Measurements from ENCODE around the gene DLL3.

Gene DLL3

GRCh38 chr19:39498798-39499642 lies at the start of gene DLL3:
TSS of gene DLL3 (plus strand) at chr19:39498947. CDS start at chr19:39498975, 28 bp downstream.
- TF ChIP-seq, protein P1, sequence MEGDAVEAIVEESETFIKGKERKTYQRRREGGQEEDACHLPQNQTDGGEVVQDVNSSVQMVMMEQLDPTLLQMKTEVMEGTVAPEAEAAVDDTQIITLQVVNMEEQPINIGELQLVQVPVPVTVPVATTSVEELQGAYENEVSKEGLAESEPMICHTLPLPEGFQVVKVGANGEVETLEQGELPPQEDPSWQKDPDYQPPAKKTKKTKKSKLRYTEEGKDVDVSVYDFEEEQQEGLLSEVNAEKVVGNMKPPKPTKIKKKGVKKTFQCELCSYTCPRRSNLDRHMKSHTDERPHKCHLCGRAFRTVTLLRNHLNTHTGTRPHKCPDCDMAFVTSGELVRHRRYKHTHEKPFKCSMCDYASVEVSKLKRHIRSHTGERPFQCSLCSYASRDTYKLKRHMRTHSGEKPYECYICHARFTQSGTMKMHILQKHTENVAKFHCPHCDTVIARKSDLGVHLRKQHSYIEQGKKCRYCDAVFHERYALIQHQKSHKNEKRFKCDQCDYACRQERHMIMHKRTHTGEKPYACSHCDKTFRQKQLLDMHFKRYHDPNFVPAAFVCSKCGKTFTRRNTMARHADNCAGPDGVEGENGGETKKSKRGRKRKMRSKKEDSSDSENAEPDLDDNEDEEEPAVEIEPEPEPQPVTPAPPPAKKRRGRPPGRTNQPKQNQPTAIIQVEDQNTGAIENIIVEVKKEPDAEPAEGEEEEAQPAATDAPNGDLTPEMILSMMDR (IDR thresholded peaks at IDR 0.05) = no peak

DNA sequence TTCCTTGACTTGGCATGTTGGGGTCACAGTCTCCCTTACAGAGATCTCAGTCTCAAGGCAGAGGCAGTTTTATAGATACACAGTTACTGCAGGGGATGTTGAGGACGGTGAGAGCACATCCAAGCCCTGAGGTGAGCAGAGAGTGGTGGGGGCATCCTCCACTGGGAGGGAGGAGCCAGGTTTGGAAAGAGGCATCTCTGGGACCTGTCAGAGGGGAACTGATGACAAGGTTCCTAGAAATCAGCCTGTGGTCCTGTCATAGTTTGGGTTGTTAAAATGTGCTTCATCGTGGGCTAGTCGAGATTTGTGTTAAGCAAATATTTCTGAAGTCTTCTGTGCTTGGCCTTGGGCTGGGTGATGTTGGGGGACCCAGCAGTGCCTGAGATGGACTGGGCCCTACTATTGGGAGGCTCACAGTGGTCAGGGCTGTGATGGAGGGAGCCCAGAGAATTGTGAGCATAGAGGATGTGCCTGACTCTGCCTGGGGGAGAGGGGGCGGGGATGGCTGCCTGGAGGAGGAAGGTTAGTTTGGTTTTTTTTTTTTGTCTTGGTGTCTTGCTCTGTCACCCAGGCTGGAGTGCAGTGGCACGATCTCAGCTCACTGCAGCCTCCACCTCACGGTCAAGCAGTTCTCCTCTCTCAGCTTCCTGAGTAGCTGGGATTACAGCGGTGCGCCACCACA lies 49.5 kb upstream of the DLL3 start:
- TF ChIP-seq, protein P1 (IDR thresholded peaks at IDR 0.05) = no peak

DNA sequence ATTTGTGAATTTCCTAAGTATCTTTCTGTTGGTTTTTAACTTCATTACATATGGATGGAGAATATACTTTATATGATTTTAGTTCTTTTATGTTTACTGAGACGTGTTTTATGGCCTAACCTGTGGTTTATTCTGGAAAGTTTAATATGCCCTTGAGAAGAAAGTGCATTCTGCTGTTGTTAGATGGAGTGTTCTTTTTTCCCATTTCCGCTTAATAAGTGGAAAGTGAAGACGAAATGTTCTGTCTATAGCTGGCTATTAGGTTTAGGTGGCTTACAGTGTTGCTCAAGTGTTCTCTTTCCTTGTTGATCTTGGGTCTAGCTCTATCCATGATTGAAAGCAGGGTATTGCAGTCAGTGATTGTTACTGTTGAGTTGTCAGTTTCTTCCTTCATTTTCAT lies 35.3 kb upstream of the DLL3 start:
- TF ChIP-seq, protein P1 (IDR thresholded peaks at IDR 0.05) = no peak

DNA sequence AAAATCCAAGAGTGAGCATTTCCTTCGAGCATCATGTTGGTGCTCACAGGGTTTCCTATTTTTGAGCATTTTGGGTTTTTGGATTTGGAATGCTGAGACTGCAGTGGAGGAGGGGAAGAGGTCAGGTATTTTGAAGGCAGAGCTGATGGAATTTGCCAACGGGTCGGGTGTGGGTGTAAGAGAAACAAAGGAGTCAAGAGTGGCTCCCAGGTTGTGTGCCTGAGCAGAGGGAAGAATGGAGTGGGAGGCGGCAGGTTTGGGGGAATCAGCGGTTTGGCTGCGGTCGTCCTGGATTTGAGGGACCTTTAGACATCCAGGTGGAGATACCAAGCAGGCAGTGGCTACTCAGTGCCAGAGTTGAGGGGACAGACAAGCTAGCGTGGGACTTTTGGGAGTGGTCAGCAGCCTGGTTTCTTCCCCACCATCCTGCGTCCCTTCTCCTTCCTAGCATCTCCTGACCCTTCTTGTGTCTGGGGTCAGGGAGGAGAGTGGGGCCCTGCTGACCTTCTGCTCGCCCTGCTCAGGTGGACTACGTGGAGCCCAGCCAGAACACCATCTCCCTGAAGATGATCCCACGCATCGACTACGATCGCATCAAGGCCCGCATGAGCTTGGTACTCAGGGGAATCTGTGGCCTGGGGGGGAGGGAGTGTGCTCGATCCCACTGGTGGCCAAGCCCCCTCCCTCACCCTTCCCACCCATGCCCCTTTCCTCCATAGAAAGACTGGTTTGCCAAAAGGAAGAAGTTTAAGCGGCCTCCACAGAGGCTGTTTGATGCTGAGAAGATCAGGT lies 32.6 kb upstream of the DLL3 start:
- TF ChIP-seq, protein P1 (IDR thresholded peaks at IDR 0.05) = no peak

DNA sequence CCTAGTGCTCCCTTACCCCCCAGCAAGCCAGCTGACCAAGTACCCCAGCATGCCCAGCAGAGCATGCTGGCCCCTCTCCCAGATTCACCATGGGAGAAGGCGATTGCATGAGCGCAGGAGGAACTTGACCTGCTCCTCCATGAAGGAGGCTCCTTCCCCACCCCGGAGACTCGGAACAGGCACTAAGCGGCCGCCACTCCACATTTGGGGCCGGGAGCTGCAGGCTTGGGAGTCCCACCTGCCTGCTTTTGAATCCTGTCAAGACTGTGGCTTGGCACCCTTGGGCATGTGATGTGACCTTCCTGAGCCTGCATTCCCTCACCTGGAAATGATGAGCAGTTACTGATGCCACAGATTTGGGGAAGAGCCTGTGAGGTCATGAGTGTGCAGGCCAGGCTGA lies 30.8 kb upstream of the DLL3 start:
- TF ChIP-seq, protein P1 (IDR thresholded peaks at IDR 0.05) = no peak

- TF ChIP-seq, protein P1 (IDR thresholded peaks at IDR 0.05) = no peak
These were observed 29.7 kb upstream of the DLL3 start for GRCh38 chr19:39469036-39469435.

DNA sequence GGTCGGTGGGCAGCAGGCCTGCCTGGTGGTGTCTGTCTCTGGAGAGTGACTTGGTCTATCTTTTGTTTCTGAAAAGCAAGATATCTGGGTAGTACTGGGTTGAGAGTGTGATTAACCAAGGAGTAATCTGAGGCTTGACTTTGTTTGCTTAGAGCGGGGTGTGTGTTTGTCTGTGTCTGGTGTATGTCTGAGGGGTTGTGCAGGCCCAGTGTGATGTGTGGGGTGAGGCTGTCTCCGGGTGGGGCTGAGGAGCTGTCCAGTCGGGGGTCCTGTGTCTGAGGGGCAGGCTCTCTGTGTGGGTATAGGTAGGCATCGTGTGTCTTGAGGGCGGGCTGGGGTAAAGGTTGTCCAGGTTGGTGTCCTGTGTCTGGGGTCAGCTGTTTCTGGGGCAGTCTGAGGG lies 29.2 kb upstream of the DLL3 start:
- TF ChIP-seq, protein P1 (IDR thresholded peaks at IDR 0.05) = no peak
